Stimulated activated CD8-positive, alpha-beta memory T cell treated with anti-CD3 and anti-CD28 coated beads, Interleukin-12 subunit alpha, Interleukin-12 subunit beta, amount 100 ng/mL, for 1 hour (primary cell): Measurements from ENCODE around the gene PEX26.
"Not testable (repeated sequence)": the region's sequence is repeated elsewhere in the genome, so short reads cannot be mapped to it uniquely, and the experiment has no call there.

Experiments
- DNase-seq: peaks from one replicate; pipeline ENCODE4 v3.0.0-alpha.2; 2020; ENCODE audit warnings: low read depth

Gene PEX26

DNA sequence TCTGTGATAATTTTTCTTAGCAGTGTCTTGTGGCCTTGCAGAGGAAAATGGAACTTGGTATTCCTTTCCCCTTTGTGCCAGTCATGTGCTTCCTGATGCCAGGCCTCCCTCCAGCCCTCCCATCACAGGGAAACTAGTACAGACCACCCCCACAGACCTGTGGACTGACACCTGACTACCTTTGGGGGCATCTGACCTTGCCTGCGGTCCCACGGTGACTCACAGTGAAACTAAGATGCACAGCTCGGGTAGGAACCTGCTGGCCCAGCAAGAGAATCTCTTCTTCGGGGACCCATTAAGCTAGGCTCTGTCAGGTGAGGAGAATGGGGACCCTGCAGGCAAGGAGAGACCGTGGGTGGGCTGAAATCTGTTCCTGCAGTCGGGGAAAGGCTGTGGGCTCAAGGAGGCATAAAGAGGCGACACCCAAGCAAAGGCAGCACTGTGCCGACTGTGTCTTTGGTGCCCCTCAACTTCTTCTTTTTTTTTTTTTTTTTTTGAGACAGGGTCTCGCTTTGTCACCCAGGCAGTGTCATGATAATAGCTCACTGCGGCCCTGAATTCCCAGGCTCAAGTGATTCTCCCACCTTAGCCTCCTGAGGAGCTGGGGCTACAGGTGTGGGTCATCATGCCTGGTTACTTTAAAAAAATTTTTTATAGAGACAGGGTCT, 20.8 kb upstream of the PEX26 start:
- no peak for DNase-seq

DNA sequence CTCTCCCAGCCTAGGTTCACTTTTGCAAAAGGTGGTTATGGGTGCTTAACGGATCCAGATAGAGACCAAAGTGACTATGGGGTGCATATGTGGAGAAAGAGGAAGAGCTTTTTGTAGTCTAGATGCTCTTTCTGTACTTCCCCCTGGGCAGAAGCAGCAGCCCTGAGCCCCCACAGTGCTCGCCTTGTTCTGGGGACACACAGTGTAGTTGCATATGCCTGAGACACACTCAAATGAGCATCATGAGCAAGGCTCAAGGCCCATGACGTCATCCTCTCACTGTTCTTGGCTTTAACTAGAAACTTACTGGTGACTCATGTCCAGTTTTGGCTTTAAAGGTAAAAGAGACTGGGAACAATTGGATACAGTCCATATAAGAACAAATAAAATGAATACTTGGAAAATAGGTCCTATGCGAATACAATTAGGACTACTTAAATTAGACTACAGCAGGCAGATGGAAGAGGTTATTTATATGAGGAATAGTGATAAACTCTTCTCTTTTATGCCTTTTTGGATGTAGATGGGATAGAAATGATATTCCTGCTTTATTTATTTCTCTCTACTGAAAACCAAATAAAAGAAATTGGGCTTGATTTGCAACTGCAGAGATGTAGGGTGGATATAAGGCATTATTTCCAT, 20.1 kb upstream of the PEX26 start:
- no peak for DNase-seq

DNA sequence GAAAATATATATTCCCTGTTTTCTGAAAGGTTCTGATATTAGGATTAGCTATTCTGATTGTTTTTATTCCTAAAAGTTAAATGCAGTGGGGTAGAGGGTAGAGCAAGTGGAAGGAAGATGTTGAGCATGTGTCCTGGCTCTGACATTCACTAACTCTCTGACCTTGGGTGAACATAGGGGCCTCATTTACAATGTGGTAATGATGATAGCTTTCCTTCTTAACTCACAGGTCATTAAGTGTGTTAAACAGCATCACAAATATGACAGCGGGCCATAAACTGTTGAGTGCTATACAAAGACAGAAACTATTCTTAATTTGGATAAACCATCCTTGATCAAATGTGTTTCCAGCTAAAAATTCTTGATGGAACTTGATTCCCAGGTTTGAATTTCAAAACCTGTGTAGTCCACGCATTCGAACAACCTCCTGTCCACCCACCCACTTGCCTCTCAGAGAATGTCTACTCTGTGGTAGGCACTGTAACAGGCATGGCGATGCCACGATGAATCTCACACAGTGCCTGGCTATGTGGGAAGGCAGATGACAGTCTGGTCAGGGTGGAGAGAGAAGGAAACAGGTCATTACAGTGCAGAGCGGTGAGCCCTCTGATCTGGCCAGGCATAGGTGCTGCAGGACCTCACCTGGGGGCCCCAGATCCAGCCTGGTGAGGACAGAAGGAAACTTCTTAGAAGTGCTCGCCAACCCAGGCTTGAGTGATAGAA, 19.3 kb upstream of the PEX26 start:
- DNase-seq = no peak

DNA sequence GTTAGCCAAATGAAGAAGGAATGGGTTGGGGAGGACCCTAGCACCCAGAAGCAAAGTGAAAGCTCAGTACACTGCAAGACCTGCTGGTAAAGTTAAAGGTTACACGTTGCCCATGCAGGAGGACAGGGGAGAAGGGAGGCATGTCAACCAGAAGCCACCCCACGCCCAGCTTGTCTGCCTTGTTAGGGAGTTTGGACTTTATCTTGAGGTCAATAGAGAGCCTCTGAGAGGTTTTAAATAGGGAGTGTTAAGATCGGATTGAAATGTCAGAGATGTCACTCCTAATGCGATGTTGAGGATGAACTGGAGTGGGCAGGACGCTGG, 18.7 kb upstream of the PEX26 start:
- DNase-seq = no peak

DNA sequence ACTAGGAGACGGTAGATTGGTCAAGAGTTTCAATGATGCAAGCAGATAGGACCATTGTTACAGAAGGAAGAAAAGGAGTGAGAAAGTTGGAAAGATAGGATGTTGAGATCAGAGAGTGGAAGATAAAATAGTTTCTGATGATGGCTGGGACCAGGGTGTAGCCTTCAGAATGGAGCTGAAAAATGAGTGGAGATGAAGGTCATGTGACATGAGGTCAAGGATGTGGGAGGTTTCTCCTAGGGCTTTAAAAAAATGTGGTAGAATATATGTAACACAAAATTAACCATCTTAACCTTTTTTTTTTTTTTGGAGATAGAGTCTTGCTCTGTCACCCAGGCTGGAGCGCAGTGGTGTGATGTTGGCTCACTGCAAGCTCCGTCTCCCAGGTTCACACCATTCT, 18.3 kb upstream of the PEX26 start:
- no peak for DNase-seq

DNA sequence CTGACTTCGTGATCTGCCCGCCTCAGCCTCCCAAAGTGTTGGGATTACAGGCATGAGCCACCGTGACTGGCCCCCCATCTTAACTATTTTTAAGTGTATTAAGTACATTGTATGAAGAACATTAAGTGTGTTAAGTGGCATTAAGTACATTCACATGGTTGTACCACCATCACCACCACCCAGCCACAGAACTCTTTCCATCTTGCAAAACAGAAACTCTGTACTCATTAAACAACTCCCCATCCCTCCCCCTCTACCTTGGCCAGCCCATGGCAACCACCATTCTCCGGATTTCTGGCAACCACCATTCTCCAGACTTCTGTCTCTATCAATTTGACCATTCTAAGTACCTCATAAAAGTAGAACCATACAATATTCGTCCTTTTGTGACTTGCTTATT, 17.8 kb upstream of the PEX26 start:
- no peak for DNase-seq

DNA sequence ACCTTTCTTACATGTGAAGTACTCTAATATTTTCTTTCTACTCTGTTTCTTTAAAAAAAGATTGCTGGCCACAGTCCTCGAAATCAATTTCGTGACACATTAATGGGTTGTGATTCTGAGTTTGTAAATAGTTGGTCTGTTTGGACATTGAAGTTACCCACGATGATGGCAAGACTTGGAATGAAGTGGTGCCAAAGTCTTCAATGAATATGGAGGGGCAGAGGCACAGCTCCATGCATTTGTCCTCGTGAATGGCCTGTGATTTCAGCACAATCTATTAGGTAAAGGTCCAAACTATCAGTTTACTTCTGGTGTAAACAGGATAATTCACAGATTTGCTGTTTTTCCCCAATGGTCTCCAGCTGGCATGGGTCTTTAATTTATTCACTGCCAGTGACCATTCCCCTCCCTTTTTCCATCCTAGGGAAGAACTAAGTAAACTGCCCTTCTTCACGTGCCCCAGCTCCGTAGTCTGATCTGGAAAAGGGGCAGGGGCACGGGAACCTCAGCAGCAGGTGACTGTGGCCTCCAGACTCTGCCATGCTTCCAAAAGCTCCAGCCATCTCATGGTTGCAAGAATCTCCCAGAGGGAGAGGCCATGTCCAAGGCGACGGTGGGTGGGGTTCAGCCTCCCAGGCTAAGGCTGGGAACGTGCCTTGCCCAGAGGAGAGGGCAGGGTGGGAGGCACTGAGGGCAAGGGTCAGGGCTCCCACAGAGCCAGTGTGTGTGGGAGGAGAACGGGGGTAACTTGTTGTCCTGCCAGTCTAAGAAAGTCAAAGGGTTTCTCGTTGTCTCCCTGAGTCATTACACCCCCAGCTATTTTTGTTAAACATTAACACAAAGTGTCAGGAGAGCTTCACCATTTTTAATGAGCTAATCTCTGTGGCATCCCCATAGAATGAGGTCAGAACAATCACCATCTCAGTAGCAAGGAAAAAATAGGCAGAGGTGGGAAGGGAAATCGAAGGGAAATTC, 16.9 kb upstream of the PEX26 start:
- DNase-seq = no peak

DNA sequence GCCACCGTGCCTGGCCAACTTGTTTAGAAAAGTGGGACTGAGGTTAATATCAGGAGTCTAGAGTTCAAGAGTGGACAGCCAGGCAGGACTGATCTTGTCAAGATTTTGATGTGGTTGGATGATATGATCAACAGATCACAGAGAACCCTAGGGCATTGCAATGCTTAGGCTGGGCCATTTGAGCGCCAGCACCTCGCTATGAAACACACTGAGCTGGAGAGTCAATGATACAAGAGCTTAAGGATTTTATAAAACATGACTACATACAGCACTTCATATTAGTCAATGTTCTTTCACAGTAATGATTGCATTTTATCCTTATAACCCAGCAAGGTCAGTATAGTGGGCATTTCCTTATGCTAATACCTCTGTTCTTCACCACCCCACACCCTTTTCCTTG, 15.4 kb upstream of the PEX26 start:
- DNase-seq = no peak

DNA sequence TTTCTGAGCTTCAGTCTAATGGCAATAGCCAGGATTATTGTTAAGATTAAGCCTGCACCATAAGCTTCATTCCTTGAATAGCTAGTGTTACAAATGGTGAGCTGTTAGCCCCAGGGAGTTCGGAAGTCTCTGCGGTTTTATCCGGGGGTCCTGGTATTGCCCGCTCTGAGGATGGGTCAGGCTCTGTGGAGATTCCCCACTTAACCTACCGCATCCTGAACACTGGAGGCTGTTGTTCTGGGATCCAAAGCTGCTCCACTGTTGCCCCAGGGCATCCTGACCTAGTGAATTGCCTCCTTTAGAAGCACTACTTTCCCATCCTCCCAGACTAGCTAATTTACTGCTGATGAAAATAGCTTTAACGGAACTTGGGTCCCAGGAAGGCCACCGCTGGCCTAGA, 14.5 kb upstream of the PEX26 start:
- DNase-seq = no peak

DNA sequence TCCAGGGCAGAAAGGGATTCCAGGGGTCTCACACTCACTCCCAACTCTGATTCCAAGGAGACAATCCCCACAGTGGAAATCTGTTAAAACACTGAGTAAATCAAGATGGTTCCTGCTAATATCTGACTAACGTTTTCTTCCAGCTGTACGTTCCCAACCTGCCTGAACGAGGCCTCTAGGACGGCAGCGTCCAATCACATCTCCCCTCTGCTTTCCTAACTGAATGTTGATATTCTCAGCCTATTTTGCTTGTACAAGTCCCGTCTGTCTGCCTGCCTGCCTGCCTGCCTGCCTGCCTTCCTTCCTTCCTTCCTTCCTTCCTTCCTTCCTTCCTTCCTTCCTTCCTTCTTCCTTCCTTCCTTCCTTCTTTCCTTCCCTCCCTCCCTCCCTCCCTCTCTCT, 14.1 kb upstream of the PEX26 start:
- DNase-seq = not testable (repeated sequence)

DNA sequence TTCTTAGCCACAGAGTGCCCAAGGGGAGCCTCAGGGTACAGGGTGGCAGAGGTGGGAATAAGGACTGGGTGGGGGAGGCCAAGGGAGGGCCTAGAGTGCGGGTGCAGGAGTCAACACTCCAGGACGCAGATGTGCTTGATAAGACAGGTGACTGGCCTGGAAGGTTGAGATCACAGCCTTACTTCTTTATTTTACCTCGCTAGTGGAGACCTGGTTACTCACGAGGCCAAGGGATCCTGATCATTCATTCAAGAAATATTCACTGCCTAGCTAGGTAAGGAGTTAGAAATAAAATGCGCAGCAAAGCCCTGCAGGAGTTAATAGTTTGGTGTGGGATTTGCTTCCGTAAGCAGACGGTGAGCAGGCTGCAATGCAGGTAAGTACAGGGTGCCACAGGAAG, 13.2 kb upstream of the PEX26 start:
- DNase-seq = no peak

DNA sequence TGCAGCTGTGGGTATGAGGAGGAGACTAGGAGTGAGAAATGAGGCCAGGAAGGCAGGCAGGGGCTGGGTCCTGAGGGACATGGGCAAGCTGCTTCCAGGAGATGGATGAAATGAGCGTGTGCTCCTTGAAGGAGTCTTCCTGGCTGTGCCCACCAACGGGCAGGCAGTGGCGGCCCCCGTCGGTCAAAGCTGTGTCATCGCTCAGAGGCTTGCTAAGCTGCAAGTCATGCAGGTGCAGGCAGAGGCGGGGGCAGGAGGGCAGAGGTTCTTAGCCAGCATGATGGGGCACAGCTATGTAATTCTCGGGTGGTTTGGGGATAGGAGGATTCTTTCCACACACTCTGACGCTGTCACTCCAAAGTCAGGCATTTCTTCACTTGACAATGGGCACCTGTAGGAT, 12.5 kb upstream of the PEX26 start:
- DNase-seq = no peak

DNA sequence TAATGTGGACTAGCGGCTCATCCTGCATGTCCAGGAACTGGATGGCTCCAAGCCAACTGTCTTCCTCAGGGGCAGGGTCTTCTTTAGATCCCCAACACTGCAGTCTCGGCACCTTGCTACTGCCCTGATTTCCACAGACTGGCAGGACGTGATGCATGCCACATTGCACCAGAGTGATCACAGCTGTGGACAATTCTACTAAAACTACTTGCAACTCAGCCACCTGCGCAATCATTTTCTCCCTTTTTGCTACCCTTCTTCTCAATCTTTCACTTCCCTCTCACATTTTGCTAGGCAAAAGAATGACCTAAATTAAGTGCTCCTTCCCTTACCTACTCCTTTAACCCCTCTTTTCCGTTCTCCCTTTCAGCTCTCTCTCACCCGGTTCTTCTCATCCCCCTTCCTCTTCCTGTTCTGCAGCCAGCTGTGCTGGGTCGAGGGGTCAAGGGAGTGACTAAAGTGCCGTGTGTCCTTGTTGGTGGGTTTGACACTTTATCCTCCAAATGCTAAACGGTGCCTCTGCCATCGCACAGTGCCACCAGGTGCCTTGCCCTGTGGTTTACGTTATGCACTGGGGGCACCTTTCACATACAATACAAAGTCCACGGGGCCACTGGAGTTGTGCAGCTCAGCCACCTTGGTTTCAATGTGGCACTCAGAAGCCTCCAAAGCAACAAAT, 11.5 kb upstream of the PEX26 start:
- DNase-seq = no peak

DNA sequence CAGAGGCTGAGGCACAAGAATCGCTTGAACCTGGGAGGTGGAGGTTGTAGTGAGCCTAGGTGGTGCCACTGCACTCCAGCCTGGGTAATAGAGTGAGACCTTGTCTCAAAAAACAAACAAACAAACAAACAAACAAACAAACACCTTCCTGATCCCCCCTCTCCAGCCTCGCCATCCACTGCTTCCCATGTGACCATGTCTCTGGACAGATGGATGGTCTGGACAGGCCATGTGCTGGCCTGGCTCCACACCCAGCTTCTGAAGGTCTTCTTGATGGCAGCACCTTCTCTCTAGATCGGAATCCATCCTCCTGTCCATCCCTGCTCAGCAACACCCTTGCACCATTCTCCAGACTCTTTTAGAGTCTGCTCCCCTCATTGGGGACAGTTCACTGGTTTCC, 10.7 kb upstream of the PEX26 start:
- DNase-seq = no peak

DNA sequence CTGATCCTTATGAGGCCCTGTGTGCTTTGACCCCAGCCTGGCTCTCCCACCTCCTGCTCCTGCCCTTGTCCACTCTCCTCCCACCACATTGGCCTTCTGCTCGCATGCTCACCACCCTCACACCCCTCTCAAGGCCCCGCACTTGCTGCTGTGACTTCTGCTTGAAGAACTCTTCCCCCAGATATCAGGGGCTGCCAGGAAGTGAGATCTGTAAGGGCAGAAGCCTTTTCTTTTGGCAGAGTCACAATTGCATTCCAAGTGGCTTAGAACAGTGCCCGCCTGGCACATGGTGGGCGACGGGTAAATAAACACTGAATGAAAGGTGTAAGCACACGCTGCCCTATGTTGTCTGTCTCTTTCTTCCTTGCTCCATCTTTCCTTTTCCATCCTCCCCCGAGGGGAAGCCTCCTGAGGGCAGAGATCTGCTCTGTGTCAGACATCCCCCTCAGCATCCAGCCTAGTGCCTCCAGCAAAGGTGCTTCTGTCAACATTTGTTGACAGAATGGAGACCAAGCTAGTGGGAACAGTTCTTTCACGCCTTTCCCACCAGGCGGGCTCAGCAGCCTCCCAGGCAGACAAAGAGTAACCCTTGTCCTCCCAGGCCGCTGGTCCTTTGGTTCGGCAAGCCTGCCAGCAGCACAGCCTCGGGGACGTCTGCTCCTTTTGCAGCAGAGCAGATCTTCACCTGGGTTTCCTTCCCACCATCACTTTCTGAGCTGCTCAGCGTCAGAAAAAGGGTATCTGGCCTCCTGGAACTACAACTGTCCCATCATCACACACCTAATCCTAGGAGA, 10.0 kb upstream of the PEX26 start:
- DNase-seq = no peak

DNA sequence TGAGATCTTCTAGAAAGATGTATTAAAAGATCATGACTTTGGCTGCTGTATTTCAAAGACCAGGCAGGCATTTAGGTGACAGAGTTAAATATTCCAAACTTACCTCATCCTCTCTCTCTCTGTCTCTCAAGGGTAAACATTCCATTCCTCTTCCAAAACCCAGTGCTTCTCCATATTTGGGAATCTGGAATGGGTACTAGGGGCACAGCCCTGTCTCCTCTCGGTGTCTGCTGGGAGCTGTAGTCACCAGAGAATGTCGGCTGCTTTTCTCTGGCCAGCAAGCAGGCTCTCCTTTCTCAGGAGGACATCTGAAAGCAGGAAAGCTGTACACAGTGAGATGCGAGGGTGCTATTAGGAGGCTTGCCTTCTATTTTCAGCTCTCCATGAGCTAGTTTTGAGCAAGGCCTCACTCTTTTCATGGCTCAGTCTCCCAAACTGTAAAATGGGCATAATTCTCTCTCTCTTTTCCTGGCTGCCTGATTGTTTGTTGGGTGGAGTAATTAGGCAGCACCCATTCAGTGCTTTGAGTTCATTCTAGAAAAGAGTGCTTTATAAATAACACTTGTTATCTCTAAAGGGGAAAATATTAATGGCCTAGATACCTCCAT, 9.3 kb upstream of the PEX26 start:
- no peak for DNase-seq

DNA sequence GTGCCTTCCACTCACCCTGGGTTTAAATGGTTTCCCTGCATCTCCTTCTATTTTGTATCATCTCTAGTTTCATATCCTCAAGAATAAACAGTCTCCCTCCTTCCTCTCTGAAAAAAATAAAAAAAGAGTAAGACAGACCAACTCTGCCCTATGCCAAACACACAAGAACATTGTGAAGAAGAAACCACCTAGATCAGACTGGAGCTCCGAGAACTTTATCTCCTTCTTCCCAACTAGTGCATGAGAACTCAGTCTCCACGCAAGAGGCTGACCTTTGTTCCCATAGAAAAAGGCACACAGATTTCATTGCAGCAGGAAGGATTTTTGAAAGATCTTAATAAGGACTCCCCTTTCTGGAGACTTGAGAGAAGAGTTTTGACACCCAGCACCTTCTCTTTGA, 8.7 kb upstream of the PEX26 start:
- no peak for DNase-seq

DNA sequence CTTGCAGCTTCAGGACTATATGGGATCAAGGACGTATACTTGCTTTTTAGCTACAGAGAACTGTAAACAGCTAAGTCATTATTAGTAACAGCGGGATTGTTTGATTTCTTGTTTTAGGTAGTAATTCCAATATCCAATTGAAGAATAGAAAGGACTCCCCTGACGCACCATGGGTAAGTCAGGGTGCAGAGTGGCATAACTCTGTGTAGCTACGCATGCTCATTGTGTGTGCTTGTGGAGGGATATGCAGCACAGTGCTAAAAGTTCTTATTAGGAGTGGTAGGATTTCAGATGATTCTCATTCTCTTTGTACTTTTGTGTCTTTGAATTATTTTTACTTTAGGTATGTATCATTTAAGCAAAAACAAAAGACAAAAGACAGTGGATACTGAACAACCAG, 7.7 kb upstream of the PEX26 start:
- no peak for DNase-seq

DNA sequence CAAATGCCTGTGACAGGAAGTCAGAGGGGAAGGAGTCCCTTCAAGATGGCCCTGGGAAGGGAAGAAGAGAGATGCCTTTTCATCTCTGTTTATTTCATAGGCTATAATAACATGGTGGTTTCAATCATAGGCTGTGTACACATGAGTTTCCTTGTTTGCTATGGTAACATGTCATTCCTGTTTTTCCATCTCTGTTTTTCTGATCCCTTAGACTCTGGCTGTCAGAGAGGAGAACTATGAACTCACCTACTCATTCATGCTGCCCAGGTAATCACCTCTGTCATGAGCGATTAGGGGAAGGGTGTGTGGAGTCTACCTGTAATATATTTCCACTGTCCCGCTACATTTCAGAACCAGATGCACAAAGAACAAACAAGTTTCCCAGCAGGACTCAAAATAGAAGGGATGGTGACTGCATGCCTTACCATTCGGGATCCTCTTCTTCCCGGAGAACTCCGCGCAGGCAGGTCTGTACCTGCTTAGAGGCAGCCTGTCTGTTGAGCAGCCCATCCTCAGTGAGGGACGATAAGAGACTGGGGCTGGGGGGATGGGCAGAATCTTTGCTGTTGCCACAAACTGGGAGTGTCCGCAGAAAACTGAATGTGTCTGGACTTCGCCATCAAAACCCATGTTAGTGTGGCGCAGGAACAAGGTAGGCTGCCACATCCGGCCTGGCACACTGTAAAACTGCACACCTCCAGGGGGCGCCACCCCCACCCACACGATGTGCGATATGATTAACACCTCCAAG, 7.1 kb upstream of the PEX26 start:
- no peak for DNase-seq
